GM18526 (cell line): ENCODE results near the gene CENPQ.

Experiments
- POLR2A ChIP-seq: IDR thresholded peaks from 3 replicates; pipeline ENCODE4 v1.6.1; 2011; ENCODE audit not compliant: insufficient read length; ENCODE audit errors: extremely low read depth

The CENPQ gene

DNA sequence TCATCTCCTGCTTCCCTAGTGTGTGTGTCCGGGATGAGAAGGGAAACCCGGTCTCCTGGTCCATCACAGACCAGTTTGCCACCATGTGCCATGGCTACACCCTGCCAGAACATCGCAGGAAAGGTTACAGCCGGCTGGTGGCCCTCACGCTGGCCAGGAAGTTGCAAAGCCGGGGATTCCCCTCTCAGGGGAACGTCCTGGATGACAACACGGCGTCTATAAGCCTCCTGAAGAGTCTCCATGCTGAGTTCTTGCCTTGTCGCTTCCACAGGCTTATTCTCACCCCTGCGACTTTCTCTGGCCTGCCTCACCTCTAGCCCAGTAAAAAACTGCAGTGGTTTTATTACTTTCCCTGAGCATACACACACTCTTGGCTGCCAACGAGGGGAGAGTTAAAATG, 63.4 kb downstream of the CENPQ start:
- no peak for TF ChIP-seq POLR2A

DNA sequence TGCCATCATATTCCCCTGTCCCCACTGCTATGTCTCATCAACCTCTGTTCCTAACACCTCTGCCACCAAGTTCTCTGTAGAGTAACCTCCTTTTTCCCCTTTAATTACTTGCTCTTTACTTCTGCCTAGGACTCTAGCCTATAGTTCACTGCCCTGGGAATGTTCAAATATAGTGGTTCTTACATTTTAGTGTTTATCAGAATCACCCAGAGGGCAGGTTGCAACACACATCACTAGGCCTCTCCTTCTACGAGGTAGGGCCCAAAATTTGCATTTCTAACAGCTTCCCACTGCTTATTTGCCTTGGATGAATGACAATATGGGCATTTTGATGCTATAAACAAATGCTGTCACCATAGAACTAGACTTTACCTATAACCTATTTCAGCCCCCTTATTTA, 64.2 kb downstream of the CENPQ start:
- TF ChIP-seq POLR2A = no peak

DNA sequence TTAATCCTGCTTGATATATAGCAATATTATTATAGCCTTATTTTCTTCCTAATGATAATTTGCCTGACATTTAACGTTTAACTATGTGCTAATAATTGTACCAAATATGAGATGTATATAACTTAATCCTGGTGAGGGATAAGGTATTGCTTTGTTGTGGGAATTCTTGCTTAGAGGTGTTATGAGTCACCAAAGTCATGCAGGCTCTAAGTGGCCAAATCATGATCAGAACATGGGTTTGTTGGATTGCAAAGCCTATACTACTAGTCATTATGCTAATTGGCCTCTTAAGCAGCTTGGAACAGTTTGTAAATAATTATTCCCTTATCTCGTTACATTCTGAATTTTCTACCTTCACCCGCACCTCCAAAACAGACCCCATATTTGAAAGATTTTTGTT, 65.4 kb downstream of the CENPQ start:
- no peak for TF ChIP-seq POLR2A

DNA sequence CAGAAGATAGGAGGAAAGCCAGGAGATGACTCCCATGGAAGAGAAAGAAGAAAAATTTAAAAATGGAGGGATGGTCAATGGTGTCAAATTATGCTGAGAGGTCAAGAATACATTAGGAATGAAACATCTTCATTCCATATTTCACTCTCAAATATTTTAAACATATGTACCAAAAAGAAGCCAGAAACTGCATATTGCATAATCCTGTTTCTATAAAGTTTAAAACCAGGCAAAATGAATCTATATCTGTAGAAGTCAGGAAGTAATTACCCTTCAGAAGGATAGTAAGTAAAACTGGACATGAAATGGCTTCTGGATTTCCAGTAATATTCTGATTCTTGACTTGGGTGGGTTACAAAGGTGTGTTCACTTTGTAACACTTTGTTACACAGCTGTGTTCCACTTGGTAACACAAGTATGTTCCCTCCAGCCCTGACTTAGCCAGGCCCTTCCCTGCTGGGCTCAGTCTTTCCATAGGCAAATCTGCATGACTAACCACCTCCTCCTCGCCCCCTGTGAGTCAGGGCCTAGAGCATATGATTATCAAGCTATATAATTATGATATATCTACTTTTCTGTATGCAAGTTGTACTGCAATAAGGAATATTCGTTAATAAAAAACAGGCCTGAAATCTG, 67.1 kb downstream of the CENPQ start:
- no peak for TF ChIP-seq POLR2A

DNA sequence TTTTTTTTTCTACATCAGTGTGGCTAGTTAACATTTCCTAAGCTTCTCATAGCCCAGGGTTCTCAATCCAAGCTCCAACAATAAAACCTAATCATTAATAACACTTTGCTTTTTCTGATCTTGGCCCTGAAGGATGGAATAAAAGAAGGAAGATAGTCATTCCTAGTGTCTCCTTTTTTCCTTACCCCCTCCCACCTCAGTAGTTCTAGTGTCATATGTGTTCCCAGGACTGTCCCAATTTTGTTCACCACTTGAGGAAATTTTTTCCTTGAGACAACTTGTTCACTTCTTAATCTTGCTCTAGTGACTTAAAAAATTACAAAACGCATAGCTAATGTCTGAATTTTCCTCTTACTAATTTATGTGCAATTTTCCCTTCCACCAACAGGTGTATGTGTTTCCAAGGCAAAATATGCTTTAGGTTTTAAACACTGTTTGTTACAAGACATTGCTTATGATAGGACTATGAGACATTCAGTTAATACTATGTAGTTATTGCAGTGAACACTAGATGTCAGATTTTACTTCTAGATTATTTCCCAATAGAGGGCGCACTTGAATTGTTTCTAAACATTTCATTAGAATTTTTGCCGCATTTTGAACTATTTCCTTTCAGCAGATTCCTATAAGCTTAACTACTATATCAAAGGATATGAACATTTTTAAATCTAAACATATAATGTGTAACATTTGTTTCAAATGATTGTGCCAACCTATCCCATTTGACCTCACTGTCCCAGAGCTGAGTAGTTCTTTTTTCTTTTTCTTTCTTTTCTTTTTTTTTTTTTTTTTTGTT, 68.8 kb downstream of the CENPQ start:
- TF ChIP-seq POLR2A = no peak

DNA sequence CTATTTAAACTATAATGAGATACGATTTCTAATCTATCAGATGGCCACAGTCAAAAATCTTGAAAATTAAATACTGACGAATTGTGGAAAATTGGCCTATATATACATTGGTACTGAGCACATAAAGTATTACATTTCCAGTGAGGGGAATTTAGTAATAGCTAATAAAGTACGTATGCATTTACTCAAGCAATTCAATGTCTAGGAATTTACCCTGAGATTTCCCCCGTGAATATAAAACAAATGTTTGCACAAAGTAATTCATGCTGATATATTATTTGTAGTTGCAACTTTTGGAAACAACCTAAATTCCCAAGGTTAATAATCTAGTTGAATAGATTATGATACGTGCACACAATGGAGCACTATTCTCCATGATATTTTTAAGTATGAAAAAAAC, 72.6 kb downstream of the CENPQ start:
- TF ChIP-seq POLR2A = no peak

DNA sequence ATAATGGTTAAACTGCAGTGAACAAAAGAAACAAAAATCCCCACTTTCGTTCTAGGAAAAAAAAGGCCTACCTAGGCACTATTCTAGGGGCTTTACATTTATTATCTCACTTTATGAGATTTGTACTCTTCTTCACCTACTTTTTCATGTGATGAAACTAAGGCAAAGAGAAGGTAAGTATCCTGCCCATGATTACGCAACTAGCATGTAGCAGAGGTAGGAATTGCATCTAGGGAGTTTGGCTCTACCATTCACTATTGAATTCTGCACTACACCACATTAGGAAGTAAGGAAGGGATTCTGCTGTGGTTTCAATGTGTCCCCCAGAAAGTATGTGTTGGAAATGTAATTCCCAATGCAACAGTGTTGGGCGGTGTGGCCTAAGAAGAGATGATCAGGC, 75.9 kb downstream of the CENPQ start:
- TF ChIP-seq POLR2A = no peak

DNA sequence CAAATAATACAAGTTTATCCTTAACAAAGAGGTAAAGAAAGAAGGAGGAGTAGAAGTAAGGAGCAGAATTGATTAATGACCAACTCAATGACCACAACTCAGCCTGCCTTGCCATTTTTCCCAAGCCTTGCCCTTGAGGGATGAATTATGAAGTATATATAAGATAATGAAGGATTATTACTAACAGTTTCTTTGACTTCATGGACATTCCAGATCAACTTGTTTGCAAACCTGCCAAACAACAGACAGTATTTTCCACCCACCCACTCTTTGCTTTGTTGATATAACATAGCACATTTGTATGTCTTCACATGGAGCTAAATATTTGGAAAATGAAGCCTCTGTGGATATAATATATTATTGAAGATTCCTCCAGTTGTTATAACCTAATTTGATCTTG, 77.4 kb downstream of the CENPQ start:
- TF ChIP-seq POLR2A = no peak

DNA sequence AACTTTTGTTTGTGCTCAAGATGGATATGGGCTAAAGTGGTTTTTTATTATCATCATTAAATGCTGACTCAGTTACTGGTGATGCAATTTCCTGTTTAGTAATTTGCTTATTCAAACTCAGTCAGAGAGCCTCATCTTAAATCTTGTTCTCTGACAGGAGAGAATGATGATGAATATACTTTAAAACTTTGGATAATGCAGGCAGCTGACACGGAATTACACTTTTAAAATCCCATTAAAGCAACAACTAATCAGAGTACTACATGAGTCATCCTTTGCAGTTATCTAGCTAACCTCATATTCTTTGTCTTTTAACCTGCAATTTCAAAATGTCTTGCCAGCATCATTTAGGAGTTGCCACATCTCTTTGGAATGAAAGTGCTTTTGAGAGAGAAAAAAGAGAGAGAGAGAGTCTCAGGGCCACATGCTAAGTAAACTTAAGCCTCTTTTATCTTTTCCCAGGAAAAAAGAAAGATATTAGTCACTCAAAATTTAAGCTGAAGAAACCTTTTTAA, 78.1 kb downstream of the CENPQ start:
- TF ChIP-seq POLR2A = no peak

DNA sequence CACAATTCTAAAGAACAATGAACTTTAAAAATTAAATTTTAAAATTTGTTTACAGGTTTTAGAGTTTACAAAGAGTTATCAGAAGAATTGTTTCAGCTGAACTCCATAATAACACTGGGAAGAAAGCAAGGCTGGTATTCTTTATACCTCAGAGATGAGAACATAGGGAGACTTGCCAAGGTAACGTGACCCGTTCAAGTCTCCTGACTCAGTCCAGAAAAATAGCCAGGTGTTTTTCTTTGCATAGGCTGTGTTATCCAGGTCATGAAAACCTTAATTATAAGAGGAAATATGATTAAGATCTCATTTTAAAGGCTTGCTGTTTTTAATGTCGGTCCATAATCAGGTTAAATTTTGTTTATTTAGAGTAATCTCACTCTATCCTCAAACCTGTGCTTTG, 78.8 kb downstream of the CENPQ start:
- TF ChIP-seq POLR2A = no peak
